ENCODE results near the gene ANAPC4. TPM values are rescaled to one million over a fixed set of nuclear protein-coding genes. Genes with fewer than 3 reads are reported as not detected.

Gene ANAPC4
- polyA plus RNA-seq = 19.0 and 30.0 TPM in 2 replicates

DNA sequence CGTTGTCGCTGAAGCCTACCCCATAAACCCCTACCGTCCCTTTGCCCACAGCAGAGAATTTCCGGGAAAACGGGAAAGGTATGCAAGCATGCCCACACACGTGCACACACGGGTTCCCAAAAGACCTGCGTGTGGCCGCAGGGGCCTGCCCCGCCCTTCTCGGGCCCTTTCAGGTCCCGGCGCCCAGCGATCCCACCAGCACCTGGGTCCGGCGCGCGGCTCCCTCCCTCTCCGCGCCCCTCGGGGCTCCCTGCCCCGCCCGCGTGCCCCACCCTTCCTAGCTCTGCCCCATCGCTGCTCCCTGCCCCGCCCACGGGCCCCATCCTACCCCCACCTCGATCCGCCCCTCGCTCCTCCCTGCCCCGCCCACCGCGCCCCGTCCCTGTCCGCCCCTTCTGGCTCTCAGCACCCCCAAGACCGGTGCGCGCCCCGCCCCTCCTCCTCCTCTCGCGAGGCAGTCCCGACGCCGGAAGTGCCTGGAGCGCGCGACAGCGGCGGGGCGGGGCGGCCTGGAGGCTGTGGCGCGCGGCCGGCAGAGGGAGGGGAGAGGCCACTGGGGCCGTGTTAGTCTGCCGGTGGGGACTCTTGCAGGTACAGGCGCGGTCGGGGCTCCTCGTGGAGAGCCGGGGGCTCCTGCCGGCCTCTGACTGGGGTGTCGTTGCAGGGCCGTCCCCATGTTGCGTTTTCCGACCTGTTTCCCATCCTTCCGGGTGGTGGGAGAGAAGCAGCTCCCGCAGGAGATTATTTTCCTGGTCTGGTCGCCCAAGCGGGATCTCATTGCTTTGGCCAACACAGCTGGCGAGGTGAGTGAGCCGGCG lies at the start of gene ANAPC4:
TSS of gene ANAPC4 (plus strand) at position 510 of the 818 bp plus-strand sequence. CDS start at position 675, 165 bp downstream.

Other genes with a start within 250 kb of the ANAPC4 start
- gene SEPSECS, start 216.8 kb upstream of the ANAPC4 start, polyA plus RNA-seq = 1.4 and 4.0 TPM in 2 replicates
- 3.5 and 3.8 TPM in 2 replicates for gene PI4K2B, start 143.2 kb upstream of the ANAPC4 start, polyA plus RNA-seq
- 2.6 and 4.3 TPM in 2 replicates for gene ZCCHC4, start 64.5 kb upstream of the ANAPC4 start, polyA plus RNA-seq

Measured in Purkinje cell (primary cell).